Esophagus (tissue), 2 donors: ENCODE data around the gene CD180. TPM values are rescaled to one million over a fixed set of nuclear protein-coding genes. Genes with fewer than 3 reads are reported as not detected.

ENCODE experiments used
- H3K27ac ChIP-seq, 2 donors: one replicate each; pipeline ENCODE4 v1.5.1; 2013; ENCODE audit warnings: low read depth in 2 of 2, mild to moderate bottlenecking in 2 of 2, inconsistent platforms in 1 of 2, low read length in 1 of 2, moderate library complexity in 1 of 2
- H3K27me3 ChIP-seq, 2 donors: one replicate each; pipeline ENCODE4 v1.6.1; 2013; ENCODE audit warnings: low read length in 2 of 2, control low read depth in 1 of 2, mild to moderate bottlenecking in 1 of 2; ENCODE audit not compliant: insufficient read depth in 2 of 2, control insufficient read depth in 1 of 2
- H3K36me3 ChIP-seq, 2 donors: one replicate each; pipeline ENCODE4 v1.6.1; 2013; ENCODE audit warnings: low read length in 1 of 2; ENCODE audit not compliant: control insufficient read depth in 2 of 2, insufficient read depth in 2 of 2
- H3K4me1 ChIP-seq, 2 donors: one replicate each; pipeline ENCODE4 v1.6.1; 2013; ENCODE audit warnings: low read length in 1 of 2; ENCODE audit not compliant: control insufficient read depth in 2 of 2, insufficient read depth in 2 of 2
- H3K4me3 ChIP-seq, 2 donors: one replicate each; pipeline ENCODE4 v1.5.1; 2013; ENCODE audit warnings: low read length in 2 of 2, mild to moderate bottlenecking in 2 of 2, low read depth in 1 of 2, moderate library complexity in 1 of 2
- H3K9me3 ChIP-seq, 2 donors: one replicate each; pipeline ENCODE4 v1.6.1; 2013; ENCODE audit warnings: mild to moderate bottlenecking in 2 of 2, low read depth in 1 of 2, low read length in 1 of 2, moderate library complexity in 1 of 2; ENCODE audit not compliant: control insufficient read depth in 2 of 2, insufficient read depth in 1 of 2
- WGBS, 2 donors: extraction: QIAGEN DNeasy Blood & Tissue Kit; methylation state at CpG; one replicate each; pipeline ENCODE4 v1.1.7; 2013; 5-methylcytosine and 5-hydroxymethylcytosine counted together
- polyA plus RNA-seq, 2 donors: library from polyadenylated mRNA; stranded (reverse); fragments of 200-250 nt; gene quantifications; one replicate each; pipeline ENCODE4 v1.2.3, GENCODE V29; 2013
- donor health status: healthy with polysubstance abuse.
- donor health status: Bipolar disorder and iron deficiency.

Gene CD180
- under 1 TPM; 0.06 to 0.12 TPM for polyA plus RNA-seq

DNA sequence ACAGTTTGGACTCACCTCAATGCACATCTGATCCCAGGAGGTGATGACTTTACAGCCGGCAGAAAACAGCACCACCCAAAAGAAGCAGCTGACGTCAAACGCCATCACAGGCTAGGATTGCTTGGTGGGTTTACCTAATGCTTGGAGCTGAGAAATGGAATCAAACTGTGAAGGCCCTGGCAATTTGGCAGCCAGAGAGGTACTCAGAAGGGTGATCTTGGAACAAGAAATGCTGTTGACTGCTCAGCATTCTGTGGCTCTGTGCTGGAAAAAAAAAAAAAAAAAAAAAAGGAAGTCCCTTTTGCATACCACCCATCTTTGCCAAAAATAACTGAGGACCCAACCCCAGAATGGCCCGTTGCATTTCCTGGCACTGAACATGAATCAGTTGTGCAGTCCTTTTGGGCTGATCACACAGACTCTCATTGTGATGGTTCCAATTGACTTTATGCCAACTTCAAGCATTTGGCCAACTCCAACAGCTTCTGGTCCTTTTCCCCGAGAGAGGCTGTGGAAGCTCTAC, at the start of gene CD180:
CD180 (minus strand) TSS at position 263 of the 523 bp plus-strand sequence; CDS start at position 105, 158 bp downstream.
- no peaks in the 10 kb centered on the region for H3K36me3 ChIP-seq
- H3K4me3 ChIP-seq: no peak within 1 kb of the TSS
- H3K9me3 ChIP-seq: no peaks in the 10 kb centered on the region
- H3K27ac ChIP-seq: no peak within 1 kb of the TSS
- no peaks in the 10 kb centered on the region for H3K4me1 ChIP-seq
- WGBS, 2 donors: 52 to 54% methylated on average over 5 of the region's 5 CpGs
- H3K27me3 ChIP-seq: no peaks in the 10 kb centered on the region

DNA sequence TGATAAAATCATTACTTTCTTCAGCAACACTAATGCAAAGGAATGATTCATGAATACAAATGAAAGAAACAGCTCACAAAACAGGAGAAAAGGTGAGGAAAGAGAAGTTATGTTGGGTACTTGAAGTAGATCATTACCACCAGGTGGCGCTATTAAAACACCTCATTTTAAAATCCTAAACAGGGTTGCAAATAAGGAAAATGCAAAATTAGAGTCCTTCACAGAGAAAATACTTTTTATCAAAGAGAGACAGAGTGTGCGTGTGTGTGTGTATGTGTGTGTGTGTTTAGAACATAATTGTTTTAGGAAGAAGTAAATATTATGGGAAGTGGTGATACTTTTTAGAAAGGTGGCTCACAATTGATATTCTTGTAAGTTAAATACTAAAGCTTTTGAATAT, 49.5 kb upstream of the CD180 start:
- WGBS, 2 donors: 2% methylated on average over 2 of the region's 2 CpGs
- no peaks in the 10 kb centered on the region for H3K4me1 ChIP-seq
- no peak overlapping the region for H3K27ac ChIP-seq

GRCh38 chr5:67245259-67245846, 48.8 kb upstream of the CD180 start:
- no peak overlapping the region for H3K27ac ChIP-seq
- peaks cover 0 to 2% of the 10 kb centered on the region in 2 donors for H3K4me1 ChIP-seq
- WGBS, 2 donors: 61 to 62% methylated on average over 3 of the region's 3 CpGs
- no peaks in the 10 kb centered on the region for H3K9me3 ChIP-seq
- no peaks in the 10 kb centered on the region for H3K36me3 ChIP-seq
- H3K27me3 ChIP-seq: no peaks in the 10 kb centered on the region
- H3K4me3 ChIP-seq: no peak overlapping the region

More for the DNA sequence above, 49.5 kb upstream of the CD180 start:
- Histone ChIP-seq H3K9me3 (no peaks in the 10 kb centered on the region), H3K4me3 (no peak overlapping the region), H3K27me3 (no peaks in the 10 kb centered on the region), H3K36me3 (no peaks in the 10 kb centered on the region)

DNA sequence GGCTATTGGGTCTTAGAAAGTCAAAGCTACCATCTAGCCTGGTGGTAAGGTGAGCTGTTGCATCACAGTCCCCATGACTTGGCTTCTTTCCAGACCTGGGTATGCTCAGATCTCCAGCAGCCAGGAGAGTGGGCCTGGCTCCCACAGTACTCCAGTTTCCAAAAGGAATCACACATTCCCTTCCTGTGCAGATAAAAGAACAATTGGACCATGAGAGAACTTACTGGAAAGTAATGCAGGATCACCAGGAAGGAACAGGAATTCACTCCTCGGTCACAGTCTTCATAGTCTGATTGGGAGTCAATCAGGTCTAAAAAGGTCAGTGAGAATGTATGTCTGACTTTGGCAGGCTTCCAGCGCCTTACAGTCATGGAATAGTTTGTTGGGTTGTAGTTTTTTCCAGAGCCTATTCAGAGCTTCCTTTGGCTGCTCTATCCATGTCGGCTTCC, 47.8 kb upstream of the CD180 start:
- H3K27ac ChIP-seq: no peak overlapping the region
- H3K36me3 ChIP-seq: no peaks in the 10 kb centered on the region
- H3K4me1 ChIP-seq: peaks cover 0 to 2% of the 10 kb centered on the region in 2 donors
- 64 to 72% methylated on average over 3 of the region's 3 CpGs for WGBS, 2 donors
- no peak overlapping the region for H3K4me3 ChIP-seq
- H3K9me3 ChIP-seq: no peaks in the 10 kb centered on the region
- no peaks in the 10 kb centered on the region for H3K27me3 ChIP-seq

DNA sequence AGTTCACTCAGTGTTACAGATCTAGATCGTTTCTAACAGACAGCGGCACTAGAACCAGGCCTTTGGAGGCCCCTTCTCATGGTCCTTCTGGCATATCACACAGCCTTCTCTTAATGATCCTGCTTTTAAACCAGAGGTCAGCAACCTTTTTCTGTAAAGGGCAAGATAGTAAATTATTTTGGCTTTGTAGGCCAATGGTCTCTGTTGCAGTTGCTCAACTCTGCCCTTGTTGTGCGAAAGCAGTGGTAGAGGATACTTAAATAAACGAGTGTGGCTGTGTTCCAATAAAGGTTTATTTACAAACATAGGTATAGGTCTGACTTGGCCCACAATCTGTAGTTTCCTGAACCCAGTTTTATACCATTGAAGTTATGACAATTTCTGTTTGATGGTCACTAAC, 47.3 kb upstream of the CD180 start:
- Histone ChIP-seq H3K4me1 (peaks cover 0 to 2% of the 10 kb centered on the region in 2 donors), H3K36me3 (no peaks in the 10 kb centered on the region), H3K27ac (no peak overlapping the region), H3K9me3 (no peaks in the 10 kb centered on the region), H3K27me3 (no peaks in the 10 kb centered on the region), H3K4me3 (no peak overlapping the region)
- WGBS, 2 donors: 95 to 96% methylated on average over 4 of the region's 4 CpGs

- Histone ChIP-seq H3K36me3 (no peaks in the 10 kb centered on the region), H3K4me3 (no peak overlapping the region), H3K27me3 (no peaks in the 10 kb centered on the region), H3K4me1 (peaks cover 0 to 2% of the 10 kb centered on the region in 2 donors), H3K9me3 (no peaks in the 10 kb centered on the region), H3K27ac (no peak overlapping the region)
- 79 to 97% methylated on average over 1 of the region's 1 CpG for WGBS, 2 donors
These were observed 46.8 kb upstream of the CD180 start for GRCh38 chr5:67243349-67243748.

DNA sequence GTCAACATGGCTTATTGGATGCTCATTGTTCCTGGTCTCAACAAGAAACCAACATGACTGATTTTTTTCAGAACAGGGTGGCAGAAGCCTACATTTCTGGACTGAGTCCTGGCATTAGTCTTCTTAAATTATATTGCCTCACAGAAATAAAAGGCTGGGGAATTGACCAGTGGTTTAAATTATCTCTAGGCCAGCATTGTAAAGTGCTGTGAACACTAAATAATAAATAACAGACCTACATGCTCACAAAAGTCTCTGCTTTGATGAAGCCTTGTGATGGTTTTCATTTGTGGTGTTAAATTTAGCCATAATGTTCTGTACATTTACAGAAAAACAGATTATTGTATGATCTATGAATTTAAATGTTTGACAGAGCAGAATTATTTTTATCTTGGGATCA, 44.7 kb upstream of the CD180 start:
- Histone ChIP-seq H3K27ac (no peak overlapping the region), H3K4me3 (no peak overlapping the region), H3K36me3 (no peaks in the 10 kb centered on the region)

DNA sequence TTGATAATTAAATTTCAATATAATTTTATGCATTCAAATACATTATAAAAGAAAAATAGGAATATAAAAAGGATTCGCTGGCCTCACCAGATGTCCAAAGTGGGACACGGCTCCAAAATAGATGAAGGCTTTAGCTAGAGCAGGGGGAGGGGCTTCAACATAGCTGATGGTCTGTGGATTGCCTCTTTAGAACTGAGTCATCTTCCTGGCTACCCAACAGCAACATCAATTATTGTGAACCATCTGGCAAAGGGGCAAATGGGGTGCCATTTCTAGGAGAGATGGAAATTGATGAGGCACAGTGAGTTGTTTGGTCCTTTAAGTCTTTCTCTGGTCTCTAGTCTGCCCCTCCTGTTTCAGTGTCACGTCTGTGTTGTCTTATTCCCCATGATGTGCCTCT, 44.2 kb upstream of the CD180 start:
- Histone ChIP-seq H3K36me3 (no peaks in the 10 kb centered on the region), H3K4me1 (peaks cover 0 to 2% of the 10 kb centered on the region in 2 donors), H3K27me3 (no peaks in the 10 kb centered on the region), H3K27ac (no peak overlapping the region), H3K9me3 (no peaks in the 10 kb centered on the region), H3K4me3 (no peak overlapping the region)
- 87 to 91% methylated on average over 3 of the region's 3 CpGs for WGBS, 2 donors

More for the DNA sequence above, 44.7 kb upstream of the CD180 start:
- no peaks in the 10 kb centered on the region for H3K9me3 ChIP-seq
- peaks cover 0 to 2% of the 10 kb centered on the region in 2 donors for H3K4me1 ChIP-seq
- no peaks in the 10 kb centered on the region for H3K27me3 ChIP-seq

DNA sequence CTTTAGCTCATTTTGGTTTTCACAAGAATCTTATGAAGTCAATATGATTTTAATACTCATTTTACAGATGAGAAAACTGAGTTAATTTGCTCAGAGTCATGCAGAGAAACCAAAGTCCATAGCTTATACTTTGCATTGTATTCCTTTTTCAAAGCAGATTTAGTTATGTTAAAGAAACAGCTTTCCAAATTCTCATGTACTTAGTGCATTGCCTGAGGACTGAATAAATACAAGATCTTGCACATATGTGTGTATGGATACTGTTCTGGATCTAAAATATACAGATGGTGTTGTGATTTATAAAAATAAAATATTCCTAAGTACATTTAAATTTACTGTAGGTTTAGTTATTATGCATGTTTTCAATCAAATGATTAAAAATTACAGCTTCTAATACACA, 43.5 kb upstream of the CD180 start:
- no peak overlapping the region for H3K27ac ChIP-seq
- H3K9me3 ChIP-seq: no peaks in the 10 kb centered on the region
- peaks cover 0 to 2% of the 10 kb centered on the region in 2 donors for H3K4me1 ChIP-seq
- H3K36me3 ChIP-seq: no peaks in the 10 kb centered on the region
- no peaks in the 10 kb centered on the region for H3K27me3 ChIP-seq
- no peak overlapping the region for H3K4me3 ChIP-seq

DNA sequence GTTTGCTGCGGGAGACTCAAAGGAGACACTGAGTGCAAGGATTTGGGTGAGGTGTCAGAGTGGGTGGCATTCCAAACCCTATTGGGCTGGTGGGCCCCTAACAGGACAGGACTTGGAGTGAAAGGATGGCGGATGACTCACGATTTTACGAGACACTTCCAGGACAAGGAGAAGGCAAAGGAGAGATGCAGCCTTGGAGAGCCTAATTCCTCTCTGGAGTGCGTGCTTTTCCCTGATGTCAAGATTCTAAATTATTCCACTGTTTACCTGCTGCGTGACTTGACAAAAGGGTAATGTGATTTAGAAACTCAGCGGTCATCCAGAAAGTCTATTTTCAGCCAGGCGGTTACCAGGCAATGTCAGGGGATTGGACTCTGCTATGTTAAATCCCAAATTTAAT, 41.6 kb upstream of the CD180 start:
- Histone ChIP-seq H3K27ac (no peak overlapping the region), H3K36me3 (no peaks in the 10 kb centered on the region), H3K4me3 (no peak overlapping the region), H3K27me3 (no peaks in the 10 kb centered on the region), H3K4me1 (peaks cover 2 to 3% of the 10 kb centered on the region in 2 donors), H3K9me3 (no peaks in the 10 kb centered on the region)
- WGBS, 2 donors: 82% methylated on average over 8 of the region's 8 CpGs
